ENCODE results near the gene TCF25. TPM values are rescaled to one million over a fixed set of nuclear protein-coding genes. Genes with fewer than 3 reads are reported as not detected.

The TCF25 gene
- total RNA-seq, 2 donors from 2014 or later = 127 to 158 TPM

DNA sequence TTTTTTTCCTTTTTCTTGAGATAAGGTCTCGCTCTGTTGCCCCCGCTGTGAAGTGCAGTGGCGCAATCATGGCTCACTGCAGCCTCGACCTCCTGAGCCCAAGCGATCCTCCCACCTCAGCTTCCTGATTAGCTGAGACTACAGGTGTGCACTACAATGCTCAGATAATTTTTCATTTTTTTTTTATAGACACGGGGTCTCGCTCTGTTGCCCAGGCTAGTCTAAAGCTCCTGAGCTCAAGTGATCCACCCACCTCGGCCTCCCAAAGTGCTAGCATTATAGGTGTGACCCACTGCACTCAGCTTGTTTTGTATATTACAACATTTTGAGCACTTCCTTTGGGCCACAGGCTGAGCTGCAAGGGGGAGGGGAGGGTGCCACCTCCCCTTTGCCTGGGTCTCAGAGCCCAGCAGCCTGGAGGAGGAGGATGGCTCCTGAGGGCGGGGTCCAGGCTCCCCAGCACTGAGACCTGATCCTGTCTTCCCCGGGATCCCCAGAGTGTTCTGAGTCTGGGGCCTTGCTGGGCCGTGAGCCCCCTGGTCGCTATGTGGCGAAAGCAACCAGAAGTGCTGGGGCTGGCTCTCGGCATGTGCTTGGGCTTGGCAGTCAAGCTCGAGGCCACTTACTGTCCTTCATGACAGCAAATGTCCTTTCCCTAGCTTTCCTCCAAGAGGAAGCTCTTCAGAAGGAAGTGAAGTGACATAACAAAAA, 83.3 kb downstream of the TCF25 start:
- DNase-seq (ENCODE audit: low spot score) = no peak
- intact Hi-C loops (cut with DNase I) = no loop called here

- intact Hi-C loops (cut with DNase I) = no loop called here
- no peak for DNase-seq (ENCODE audit: low spot score)
Observed at GRCh38 chr16:89957216-89957785, 83.9 kb downstream of the TCF25 start.

GRCh38 chr16:89958068-89958467, 84.7 kb downstream of the TCF25 start:
- intact Hi-C loops (cut with DNase I) = no loop called here
- DNase-seq (ENCODE audit: low spot score) = no peak

- intact Hi-C loops (cut with DNase I) = no loop called here
- DNase-seq (ENCODE audit: low spot score) = no peak
Observed at GRCh38 chr16:89958596-89958995, 85.2 kb downstream of the TCF25 start.

DNA sequence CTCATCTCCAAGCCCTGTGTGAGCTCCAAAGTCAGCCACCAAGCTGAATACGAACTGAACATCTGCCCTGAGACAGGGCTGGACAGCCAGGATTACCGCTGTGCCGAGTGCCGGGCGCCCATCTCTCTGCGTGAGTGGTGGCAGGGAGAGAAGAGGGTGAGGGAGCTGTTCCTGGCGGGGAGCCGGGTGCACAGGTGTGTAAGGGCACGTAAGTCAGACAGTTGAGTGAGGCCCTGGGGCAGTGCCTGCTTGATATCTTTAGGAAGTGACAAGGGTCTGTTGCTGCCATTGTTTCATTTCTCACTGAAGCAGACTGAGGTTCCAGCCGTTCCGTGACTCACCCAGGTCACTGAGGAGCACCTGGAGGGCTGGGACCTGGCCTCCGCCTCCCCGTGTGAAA, 87.6 kb downstream of the TCF25 start:
- DNase-seq (ENCODE audit: low spot score) = no peak
- intact Hi-C loops (cut with DNase I) = no loop called here

Other genes with a start within 250 kb of the TCF25 start
- gene CHMP1A, start 215.9 kb upstream of the TCF25 start, total RNA-seq = 10 to 100 TPM; 47.1 to 59.8 TPM
- 1 to 10 TPM; 5.0 to 5.8 TPM for gene SPATA33, start 215.8 kb upstream of the TCF25 start, total RNA-seq
- 10 to 100 TPM; 33.7 to 37.5 TPM for gene CDK10, start 186.9 kb upstream of the TCF25 start, total RNA-seq
- gene SPATA2L, start 171.9 kb upstream of the TCF25 start, total RNA-seq = 10 to 100 TPM in 1 of 2 donors, 1 to 10 TPM in 1; 7.9 to 13.0 TPM
- 10 to 100 TPM in 1 of 2 donors, 1 to 10 TPM in 1; 8.4 to 11.8 TPM for gene VPS9D1, start 152.7 kb upstream of the TCF25 start, total RNA-seq
- 10 to 100 TPM; 16.4 to 17.4 TPM for gene ZNF276, start 152.1 kb upstream of the TCF25 start, total RNA-seq
- gene FANCA, start 56.9 kb upstream of the TCF25 start, total RNA-seq = 1 to 10 TPM; 3.0 to 5.0 TPM
- 1 to 10 TPM in 1 of 2 donors, under 1 TPM in 1; 0.33 to 1.0 TPM for gene SPIRE2, start 45.1 kb upstream of the TCF25 start, total RNA-seq
- gene MC1R, start 45.3 kb downstream of the TCF25 start, total RNA-seq = 1 to 10 TPM; 2.7 to 5.4 TPM
- 10 to 100 TPM in 1 of 2 donors, 1 to 10 TPM in 1; 5.9 to 16.1 TPM for gene TUBB3, start 49.8 kb downstream of the TCF25 start, total RNA-seq
- gene DEF8, start 75.2 kb downstream of the TCF25 start, total RNA-seq = 10 to 100 TPM; 54.0 to 58.6 TPM
- gene DBNDD1, start 145.9 kb downstream of the TCF25 start, total RNA-seq = 1 to 10 TPM in 1 of 2 donors, under 1 TPM in 1; 0.88 to 2.7 TPM
- gene PRDM7, start 203.7 kb downstream of the TCF25 start, total RNA-seq = not detected